HFF-Myc (cell line): ENCODE measurements around the gene SNTG2.

Experiments used
- DNase-seq: peaks from one replicate; pipeline ENCODE4 v3.0.0-alpha.2; 2011; ENCODE audit warnings: low read depth; ENCODE audit errors: extremely low read depth
- H3K4me3 ChIP-seq: replicated peaks from 2 replicates; pipeline ENCODE4 v1.5.1; 2011; ENCODE audit warnings: low read depth, mild to moderate bottlenecking, control low read depth, low read length
- CTCF ChIP-seq: IDR thresholded peaks from 2 replicates; pipeline ENCODE4 v1.5.1; 2012; ENCODE audit warnings: mild to moderate bottlenecking, low read depth, low read length, control low read depth; ENCODE audit errors: missing control alignments

SNTG2 gene

GRCh38 chr2:1367601-1368000, 417.0 kb downstream of the SNTG2 start:
- no peak for DNase-seq
- H3K4me3 ChIP-seq: no peak overlapping the region
- no peak for TF ChIP-seq CTCF

- DNase-seq: no peak
- no peak for TF ChIP-seq CTCF
These were observed 419.3 kb downstream of the SNTG2 start for GRCh38 chr2:1369905-1370304.

GRCh38 chr2:1370461-1370860, 419.8 kb downstream of the SNTG2 start:
- TF ChIP-seq CTCF: no peak
- no peak for DNase-seq
- H3K4me3 ChIP-seq: no peak overlapping the region

More at GRCh38 chr2:1369905-1370304, 419.3 kb downstream of the SNTG2 start:
- no peak overlapping the region for H3K4me3 ChIP-seq

GRCh38 chr2:1371082-1371481, 420.4 kb downstream of the SNTG2 start:
- no peak for TF ChIP-seq CTCF
- H3K4me3 ChIP-seq: no peak overlapping the region
- no peak for DNase-seq

GRCh38 chr2:1373830-1374229, 423.2 kb downstream of the SNTG2 start:
- no peak for DNase-seq
- no peak overlapping the region for H3K4me3 ChIP-seq
- no peak for TF ChIP-seq CTCF

- no peak for TF ChIP-seq CTCF
- no peak for DNase-seq
- no peak overlapping the region for H3K4me3 ChIP-seq
These were observed 423.6 kb downstream of the SNTG2 start for GRCh38 chr2:1374287-1374686.

GRCh38 chr2:1375794-1376193, 425.1 kb downstream of the SNTG2 start:
- no peak overlapping the region for H3K4me3 ChIP-seq
- no peak for TF ChIP-seq CTCF
- DNase-seq: no peak
